Measurements from ENCODE around the gene KDM8. TPM values are rescaled to one million over a fixed set of nuclear protein-coding genes. Genes with fewer than 3 reads are reported as not detected.

KDM8 gene
- total and polyA plus RNA-seq, 9 of the 15 experiments (the other 6 are each of a cell fraction or from before 2014, with no cell fraction given), result 0.61 to 9.1 (median 5.4) TPM

DNA sequence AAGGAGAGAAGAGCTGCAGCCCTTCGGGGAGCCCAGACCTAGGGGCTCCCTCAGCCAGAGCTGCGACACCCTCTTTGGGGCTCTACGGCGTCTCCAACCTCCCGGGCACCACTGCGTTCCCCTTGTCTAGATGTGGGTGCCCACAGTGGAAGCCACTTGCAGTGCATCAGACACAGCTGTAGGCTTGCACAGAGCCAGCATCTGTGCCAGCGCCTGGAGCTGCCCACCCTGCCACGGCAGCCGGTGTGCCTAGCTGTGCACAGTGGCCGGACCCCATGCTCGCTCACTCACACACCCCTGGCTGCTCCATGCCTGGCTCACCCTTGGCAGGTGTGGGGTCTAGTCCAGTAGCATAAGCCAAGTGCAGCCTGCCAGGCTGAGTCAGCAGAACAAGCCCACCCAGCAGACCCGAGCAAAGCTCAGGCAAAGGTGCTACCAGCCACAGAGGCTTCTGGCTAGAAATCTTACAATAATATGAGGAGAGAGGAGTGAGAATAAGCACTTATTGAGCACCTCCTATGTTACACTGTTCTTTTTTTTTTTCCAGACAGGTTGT is 12.9 kb upstream of the KDM8 start:
- in situ Hi-C loops (cut with MboI), result no loop called here
- H3K27me3 ChIP-seq (ENCODE audit: control insufficient read depth in 2 of 2, insufficient read depth in 2 of 2, low read length in 2 of 2), result peaks cover 7 to 21% of the 10 kb centered on the region in 2 experiments; a peak in 3 of 5 replicates
- BruUV-seq (replicated peaks), result no TSS peak
- no peak for ATAC-seq
- ChIA-PET POLR2A (interaction anchor here (0.6 to 2.0 kb wide), 3 partner anchors 8 to 13 kb away, joined by 3 to 5 read pairs (median 3); partner anchors contain the start of gene KDM8), CTCF (ENCODE audit: low intra/inter-chr PET ratio) (no interaction called here)
- TF ChIP-seq KHSRP (IDR thresholded peaks at IDR 0.05), result no peak
- TF ChIP-seq ZNF316 (IDR thresholded peaks at IDR 0.05), result peak; percentile 34; the same call in 1 of the 2 replicates
- TF ChIP-seq PYGO2 (tag; IDR thresholded peaks at IDR 0.05), result no peak
- no peak for DNase-seq (ENCODE audit: extremely low read depth in 1 of 4, low spot score in 3 of 4)
- intact Hi-C loops (cut with micrococcal nuclease), result no loop called here
- no peak overlapping the region for H3K27ac ChIP-seq (ENCODE audit: extremely low read depth, low read depth, low read length)
- no peak overlapping the region for H3K9ac ChIP-seq (ENCODE audit: insufficient read depth in 1 of 2, low read depth in 2 of 2, low read length in 2 of 2)
- no peaks in the 10 kb centered on the region for H4K20me1 ChIP-seq (replicated peaks; ENCODE audit: control insufficient read depth, insufficient read depth, low read length)
- H3K9me3 ChIP-seq (replicated peaks; ENCODE audit: control insufficient read depth, insufficient read depth, low read depth, low read length), result no peaks in the 10 kb centered on the region
- FAIRE-seq, result no peak
- no peak overlapping the region for H3K4me2 ChIP-seq (ENCODE audit: insufficient read depth, low read length)
- H3K36me3 ChIP-seq (ENCODE audit: control insufficient read depth, insufficient read depth, low read length), result no peaks in the 10 kb centered on the region
- H3K4me3 ChIP-seq, result no peak overlapping the region
- H3K4me1 ChIP-seq (replicated peaks in 1 of 2; ENCODE audit: control insufficient read depth in 2 of 2, insufficient read depth in 2 of 2, low read length in 2 of 2), result peaks cover 0 to 11% of the 10 kb centered on the region in 2 experiments; a peak in 3 of 5 replicates
- no peaks in the 10 kb centered on the region for H3K9me1 ChIP-seq (ENCODE audit: control insufficient read depth, insufficient read depth, low read length)
- WGBS (ENCODE audit: insufficient coverage, low coverage, missing lambda C conversion rate), result 18% methylated on average over 8 of the region's 12 CpGs
- H2AFZ ChIP-seq (ENCODE audit: low read depth, low read length), result no peak overlapping the region
- H3K79me2 ChIP-seq (ENCODE audit: control insufficient read depth, insufficient read depth, low read length), result no peaks in the 10 kb centered on the region

DNA sequence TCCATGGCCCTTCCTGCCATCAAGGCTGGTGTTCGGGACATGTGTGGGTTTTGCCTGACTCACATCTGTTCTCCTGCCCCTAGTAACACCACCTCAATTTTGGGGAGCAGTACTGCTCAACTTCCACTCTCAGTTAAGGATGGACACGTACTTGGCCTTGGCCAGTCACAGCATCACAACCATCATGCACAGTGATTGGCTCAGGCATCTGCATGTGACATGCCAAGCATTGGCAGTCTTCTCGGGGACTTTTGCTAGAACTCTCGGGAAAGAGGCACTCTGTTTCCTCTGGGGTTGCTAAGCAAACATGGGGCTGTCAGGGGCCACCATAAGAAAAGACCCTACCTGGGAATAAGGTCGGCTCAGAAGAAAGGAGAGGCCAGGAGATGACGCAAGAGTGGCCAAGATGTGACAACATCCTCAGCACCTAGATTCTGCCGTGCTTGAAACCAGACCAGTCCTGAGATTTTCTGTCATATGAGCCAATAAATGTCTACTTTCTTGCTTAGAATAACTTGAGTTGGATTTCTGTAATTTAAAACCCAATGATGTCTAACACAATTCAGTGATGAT is 11.9 kb upstream of the KDM8 start:
- Histone ChIP-seq H3K4me3 (no peak overlapping the region), H2AFZ (ENCODE audit: low read depth, low read length) (no peak overlapping the region), H3K36me3 (ENCODE audit: control insufficient read depth, insufficient read depth, low read length) (no peaks in the 10 kb centered on the region), H3K9me3 (replicated peaks; ENCODE audit: control insufficient read depth, insufficient read depth, low read depth, low read length) (no peaks in the 10 kb centered on the region), H4K20me1 (replicated peaks; ENCODE audit: control insufficient read depth, insufficient read depth, low read length) (no peaks in the 10 kb centered on the region), H3K4me2 (ENCODE audit: insufficient read depth, low read length) (no peak overlapping the region), H3K9me1 (ENCODE audit: control insufficient read depth, insufficient read depth, low read length) (no peaks in the 10 kb centered on the region), H3K9ac (ENCODE audit: insufficient read depth in 1 of 2, low read depth in 2 of 2, low read length in 2 of 2) (no peak overlapping the region), H3K4me1 (replicated peaks in 1 of 2; ENCODE audit: control insufficient read depth in 2 of 2, insufficient read depth in 2 of 2, low read length in 2 of 2) (peaks cover 0 to 11% of the 10 kb centered on the region in 2 experiments; a peak in 3 of 5 replicates), H3K27me3 (ENCODE audit: control insufficient read depth in 2 of 2, insufficient read depth in 2 of 2, low read length in 2 of 2) (peaks cover 7 to 21% of the 10 kb centered on the region in 2 experiments; a peak in 3 of 5 replicates), H3K27ac (ENCODE audit: extremely low read depth, low read depth, low read length) (no peak overlapping the region), H3K79me2 (ENCODE audit: control insufficient read depth, insufficient read depth, low read length) (no peaks in the 10 kb centered on the region)
- BruUV-seq (replicated peaks), result no TSS peak
- in situ Hi-C loops (cut with MboI) (no loop called here), intact Hi-C loops (cut with micrococcal nuclease) (no loop called here)
- ATAC-seq (peak; percentile 53), FAIRE-seq (no peak), DNase-seq (ENCODE audit: extremely low read depth in 1 of 4, low spot score in 3 of 4) (no peak)
- 6% methylated on average over 6 of the region's 7 CpGs for WGBS (ENCODE audit: insufficient coverage, low coverage, missing lambda C conversion rate)
- ChIA-PET POLR2A (interaction anchor here (0.6 to 2.0 kb wide), 2 partner anchors 12 to 74 kb away, joined by 4 to 5 read pairs; partner anchors contain the start of gene KDM8), CTCF (ENCODE audit: low intra/inter-chr PET ratio) (interaction anchor here (0.6 kb wide), 1 partner anchor 284 kb away, joined by 3 read pairs; no protein-coding TSS in a partner anchor)
- TF ChIP-seq, protein P1, sequence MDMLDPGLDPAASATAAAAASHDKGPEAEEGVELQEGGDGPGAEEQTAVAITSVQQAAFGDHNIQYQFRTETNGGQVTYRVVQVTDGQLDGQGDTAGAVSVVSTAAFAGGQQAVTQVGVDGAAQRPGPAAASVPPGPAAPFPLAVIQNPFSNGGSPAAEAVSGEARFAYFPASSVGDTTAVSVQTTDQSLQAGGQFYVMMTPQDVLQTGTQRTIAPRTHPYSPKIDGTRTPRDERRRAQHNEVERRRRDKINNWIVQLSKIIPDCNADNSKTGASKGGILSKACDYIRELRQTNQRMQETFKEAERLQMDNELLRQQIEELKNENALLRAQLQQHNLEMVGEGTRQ (CRISPR knock-in tag; IDR thresholded peaks at IDR 0.05), result peak; percentile 55; the same call in 1 of the 2 replicates
- TF ChIP-seq RNF2 (IDR thresholded peaks at IDR 0.05), result no peak
- no peak for TF ChIP-seq NFE2L1 (tag; IDR thresholded peaks at IDR 0.05; ENCODE audit: borderline replicate concordance, low read depth)
- no peak for TF ChIP-seq STAG1 (CRISPR knock-in tag; IDR thresholded peaks at IDR 0.05; ENCODE audit: borderline replicate concordance)
- TF ChIP-seq MTA2 (IDR thresholded peaks at IDR 0.05; ENCODE audit: low read depth), result no peak
- no peak for TF ChIP-seq MTA3 (IDR thresholded peaks at IDR 0.05; ENCODE audit: borderline replicate concordance)
- peak; percentile 59; the same call in 1 of the 2 replicates for TF ChIP-seq CEBPG (CRISPR knock-in tag; IDR thresholded peaks at IDR 0.05)
- TF ChIP-seq CEBPG (tag; conservative IDR thresholded peaks at IDR 0.05 in 1 of 2, IDR thresholded peaks at IDR 0.05 in 1 of 2), result peak; percentile 82 to 83
- TF ChIP-seq, protein P2, sequence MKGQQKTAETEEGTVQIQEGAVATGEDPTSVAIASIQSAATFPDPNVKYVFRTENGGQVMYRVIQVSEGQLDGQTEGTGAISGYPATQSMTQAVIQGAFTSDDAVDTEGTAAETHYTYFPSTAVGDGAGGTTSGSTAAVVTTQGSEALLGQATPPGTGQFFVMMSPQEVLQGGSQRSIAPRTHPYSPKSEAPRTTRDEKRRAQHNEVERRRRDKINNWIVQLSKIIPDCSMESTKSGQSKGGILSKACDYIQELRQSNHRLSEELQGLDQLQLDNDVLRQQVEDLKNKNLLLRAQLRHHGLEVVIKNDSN (CRISPR knock-in tag; IDR thresholded peaks at IDR 0.05), result peak; percentile 70
- peak; percentile 84 for TF ChIP-seq CEBPB (tag; IDR thresholded peaks at IDR 0.05)

Measured in K562 (cell line).